GM21619 (cell line): Measurements from ENCODE around the gene EMILIN2.
"Not testable (repeated sequence)": the region's sequence is repeated elsewhere in the genome, so short reads cannot be mapped to it uniquely, and the experiment has no call there.

ENCODE experiments used
- ATAC-seq: cut with Tn5 transposase; IDR thresholded peaks from one replicate; pipeline ENCODE4 v1.9.1; 2021; ENCODE audit not compliant: unreplicated experiment

EMILIN2 gene

GRCh38 chr18:2843146-2843545 lies 3.7 kb upstream of the EMILIN2 start:
- no peak for ATAC-seq

GRCh38 chr18:2845172-2845571 lies 1.6 kb upstream of the EMILIN2 start:
- ATAC-seq, result no peak

- ATAC-seq, result peak; percentile 37
Measured at GRCh38 chr18:2847317-2848246, 776 bp downstream of the EMILIN2 start.

- ATAC-seq, result no peak
Measured at GRCh38 chr18:2848247-2849246, 1.7 kb downstream of the EMILIN2 start.

- no peak for ATAC-seq
Measured at GRCh38 chr18:2850816-2851215, 4.0 kb downstream of the EMILIN2 start.

GRCh38 chr18:2851771-2852170 lies 5.0 kb downstream of the EMILIN2 start:
- no peak for ATAC-seq

- ATAC-seq, result not testable (repeated sequence)
Measured at GRCh38 chr18:2852460-2852859, 5.7 kb downstream of the EMILIN2 start.

GRCh38 chr18:2853173-2853925 lies 6.5 kb downstream of the EMILIN2 start:
- no peak for ATAC-seq

GRCh38 chr18:2853926-2854664 lies 7.3 kb downstream of the EMILIN2 start:
- ATAC-seq, result no peak

GRCh38 chr18:2854875-2855274 lies 8.1 kb downstream of the EMILIN2 start:
- ATAC-seq, result no peak

- ATAC-seq, result no peak
Measured at GRCh38 chr18:2855560-2856350, 8.9 kb downstream of the EMILIN2 start.

- no peak for ATAC-seq
Measured at GRCh38 chr18:2856547-2857170, 9.9 kb downstream of the EMILIN2 start.

GRCh38 chr18:2857491-2858131 lies 10.8 kb downstream of the EMILIN2 start:
- no peak for ATAC-seq

GRCh38 chr18:2860397-2860796 lies 13.6 kb downstream of the EMILIN2 start:
- not testable (repeated sequence) for ATAC-seq

GRCh38 chr18:2863997-2864396 lies 17.2 kb downstream of the EMILIN2 start:
- not testable (repeated sequence) for ATAC-seq

GRCh38 chr18:2866465-2866864 lies 19.7 kb downstream of the EMILIN2 start:
- ATAC-seq, result not testable (repeated sequence)

- ATAC-seq, result no peak
Measured at GRCh38 chr18:2869207-2869606, 22.4 kb downstream of the EMILIN2 start.

GRCh38 chr18:2871111-2871720 lies 24.4 kb downstream of the EMILIN2 start:
- ATAC-seq, result no peak
